ENCODE data around the gene NTF3. TPM values are rescaled to one million over a fixed set of nuclear protein-coding genes. Genes with fewer than 3 reads are reported as not detected.

Gene NTF3
- total RNA-seq, 1 donor from 2014 or later, result 8.6 TPM

GRCh38 chr12:5479761-5480160 is 47.9 kb downstream of the NTF3 start:
- Mint-ChIP-seq H3K9me3 (no peaks in the 10 kb centered on the region), H3K27me3 (ENCODE audit: low read depth) (no peaks in the 10 kb centered on the region), H3K27ac (peak overlapping the region; percentile 92), H3K4me3 (no peak overlapping the region), H3K4me1 (peaks cover 14% of the 10 kb centered on the region), H3K36me3 (no peaks in the 10 kb centered on the region)
- TF ChIP-seq, protein P1, sequence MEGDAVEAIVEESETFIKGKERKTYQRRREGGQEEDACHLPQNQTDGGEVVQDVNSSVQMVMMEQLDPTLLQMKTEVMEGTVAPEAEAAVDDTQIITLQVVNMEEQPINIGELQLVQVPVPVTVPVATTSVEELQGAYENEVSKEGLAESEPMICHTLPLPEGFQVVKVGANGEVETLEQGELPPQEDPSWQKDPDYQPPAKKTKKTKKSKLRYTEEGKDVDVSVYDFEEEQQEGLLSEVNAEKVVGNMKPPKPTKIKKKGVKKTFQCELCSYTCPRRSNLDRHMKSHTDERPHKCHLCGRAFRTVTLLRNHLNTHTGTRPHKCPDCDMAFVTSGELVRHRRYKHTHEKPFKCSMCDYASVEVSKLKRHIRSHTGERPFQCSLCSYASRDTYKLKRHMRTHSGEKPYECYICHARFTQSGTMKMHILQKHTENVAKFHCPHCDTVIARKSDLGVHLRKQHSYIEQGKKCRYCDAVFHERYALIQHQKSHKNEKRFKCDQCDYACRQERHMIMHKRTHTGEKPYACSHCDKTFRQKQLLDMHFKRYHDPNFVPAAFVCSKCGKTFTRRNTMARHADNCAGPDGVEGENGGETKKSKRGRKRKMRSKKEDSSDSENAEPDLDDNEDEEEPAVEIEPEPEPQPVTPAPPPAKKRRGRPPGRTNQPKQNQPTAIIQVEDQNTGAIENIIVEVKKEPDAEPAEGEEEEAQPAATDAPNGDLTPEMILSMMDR (IDR thresholded peaks at IDR 0.05; ENCODE audit: unreplicated experiment), result no peak
- DNase-seq (ENCODE audit: low spot score in 2 of 2, unreplicated experiment in 2 of 2), result no peak

- Mint-ChIP-seq H3K27me3 (ENCODE audit: low read depth) (no peaks in the 10 kb centered on the region), H3K4me1 (peaks cover 10% of the 10 kb centered on the region), H3K4me3 (peak overlapping the region; percentile 49), H3K27ac (peak overlapping the region; percentile 92), H3K36me3 (no peaks in the 10 kb centered on the region), H3K9me3 (no peaks in the 10 kb centered on the region)
- TF ChIP-seq, protein P1 (IDR thresholded peaks at IDR 0.05; ENCODE audit: unreplicated experiment), result no peak
- peak in 1 of 2 experiments; percentile 52 for DNase-seq (ENCODE audit: low spot score in 2 of 2, unreplicated experiment in 2 of 2)
Observed at GRCh38 chr12:5480218-5480937, 48.5 kb downstream of the NTF3 start.

- Mint-ChIP-seq H3K9me3 (no peaks in the 10 kb centered on the region), H3K27ac (no peak overlapping the region), H3K4me3 (no peak overlapping the region), H3K27me3 (ENCODE audit: low read depth) (no peaks in the 10 kb centered on the region), H3K36me3 (no peaks in the 10 kb centered on the region), H3K4me1 (peaks cover 10% of the 10 kb centered on the region)
- no peak for DNase-seq (ENCODE audit: low spot score in 2 of 2, unreplicated experiment in 2 of 2)
- TF ChIP-seq, protein P1 (IDR thresholded peaks at IDR 0.05; ENCODE audit: unreplicated experiment), result no peak
Observed at GRCh38 chr12:5480938-5481303, 49.0 kb downstream of the NTF3 start.

GRCh38 chr12:5481645-5482044 is 49.7 kb downstream of the NTF3 start:
- H3K9me3 Mint-ChIP-seq, result no peaks in the 10 kb centered on the region
- H3K36me3 Mint-ChIP-seq, result no peaks in the 10 kb centered on the region
- H3K27ac Mint-ChIP-seq, result no peak overlapping the region
- no peaks in the 10 kb centered on the region for H3K27me3 Mint-ChIP-seq (ENCODE audit: low read depth)
- no peak overlapping the region for H3K4me3 Mint-ChIP-seq
- TF ChIP-seq, protein P1 (IDR thresholded peaks at IDR 0.05; ENCODE audit: unreplicated experiment), result no peak
- no peak for DNase-seq (ENCODE audit: low spot score in 2 of 2, unreplicated experiment in 2 of 2)
- peaks cover 10% of the 10 kb centered on the region for H3K4me1 Mint-ChIP-seq

DNA sequence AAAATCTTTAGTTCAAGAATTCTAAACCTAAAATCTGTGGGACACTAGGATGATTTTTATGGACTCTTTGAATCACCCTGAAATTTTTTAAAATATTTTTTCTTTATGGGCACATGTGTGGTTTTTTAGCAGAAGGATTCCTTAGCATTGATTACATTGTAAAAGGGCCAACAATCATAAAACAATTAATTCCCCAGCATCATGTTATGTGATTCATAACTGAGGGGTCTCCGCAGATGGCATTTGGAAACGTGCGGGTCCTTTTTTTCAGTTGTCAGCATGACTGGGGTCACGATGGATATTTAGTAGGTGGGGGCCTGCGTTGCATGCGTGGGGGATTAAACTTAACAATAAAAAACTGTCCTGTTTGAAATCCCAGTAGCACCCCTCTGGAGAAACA is 52.5 kb downstream of the NTF3 start:
- Mint-ChIP-seq H3K4me1 (peaks cover 34% of the 10 kb centered on the region), H3K36me3 (no peaks in the 10 kb centered on the region), H3K27me3 (ENCODE audit: low read depth) (no peaks in the 10 kb centered on the region), H3K9me3 (no peaks in the 10 kb centered on the region), H3K27ac (no peak overlapping the region), H3K4me3 (no peak overlapping the region)
- TF ChIP-seq, protein P1 (IDR thresholded peaks at IDR 0.05; ENCODE audit: unreplicated experiment), result no peak
- no peak for DNase-seq (ENCODE audit: low spot score in 2 of 2, unreplicated experiment in 2 of 2)

All from mesothelial cell of epicardium (in vitro differentiated cells).